Measurements from ENCODE around the gene PMF1.

The PMF1 gene, protein sequence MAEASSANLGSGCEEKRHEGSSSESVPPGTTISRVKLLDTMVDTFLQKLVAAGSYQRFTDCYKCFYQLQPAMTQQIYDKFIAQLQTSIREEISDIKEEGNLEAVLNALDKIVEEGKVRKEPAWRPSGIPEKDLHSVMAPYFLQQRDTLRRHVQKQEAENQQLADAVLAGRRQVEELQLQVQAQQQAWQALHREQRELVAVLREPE

DNA sequence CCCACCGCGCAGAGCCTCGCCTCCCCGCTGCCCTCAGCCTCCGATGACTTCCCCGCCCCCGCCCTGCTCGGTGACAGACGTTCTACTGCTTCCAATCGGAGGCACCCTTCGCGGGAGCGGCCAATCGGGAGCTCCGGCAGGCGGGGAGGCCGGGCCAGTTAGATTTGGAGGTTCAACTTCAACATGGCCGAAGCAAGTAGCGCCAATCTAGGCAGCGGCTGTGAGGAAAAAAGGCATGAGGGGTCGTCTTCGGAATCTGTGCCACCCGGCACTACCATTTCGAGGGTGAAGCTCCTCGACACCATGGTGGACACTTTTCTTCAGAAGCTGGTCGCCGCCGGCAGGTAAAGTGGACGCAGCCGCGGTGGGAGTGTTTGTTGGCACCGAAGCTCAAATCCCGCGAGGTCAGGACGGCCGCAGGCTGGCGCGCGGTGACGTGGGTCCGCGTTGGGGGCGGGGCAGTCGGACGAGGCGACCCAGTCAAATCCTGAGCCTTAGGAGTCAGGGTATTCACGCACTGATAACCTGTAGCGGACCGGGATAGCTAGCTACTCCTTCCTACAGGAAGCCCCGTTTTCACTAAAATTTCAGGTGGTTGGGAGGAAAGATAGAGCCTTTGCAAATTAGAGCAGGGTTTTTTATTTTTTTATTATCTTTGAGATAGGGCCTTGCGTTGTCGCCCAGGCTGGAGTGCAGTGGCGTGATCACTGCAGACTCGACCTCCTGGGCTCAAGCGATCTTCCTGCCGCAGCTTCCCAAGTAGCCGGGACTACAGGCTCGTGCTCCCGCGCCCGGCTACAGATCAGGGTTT is at the start of gene PMF1:
PMF1 (plus strand) TSS at position 175 of the 811 bp plus-strand sequence; CDS start at position 184, 9 bp downstream.
- peak within 1 kb of the TSS; percentile 93 for H3K27ac ChIP-seq
- DNase-seq (ENCODE audit: low spot score): peak; percentile 99
- TF ChIP-seq, protein P1, sequence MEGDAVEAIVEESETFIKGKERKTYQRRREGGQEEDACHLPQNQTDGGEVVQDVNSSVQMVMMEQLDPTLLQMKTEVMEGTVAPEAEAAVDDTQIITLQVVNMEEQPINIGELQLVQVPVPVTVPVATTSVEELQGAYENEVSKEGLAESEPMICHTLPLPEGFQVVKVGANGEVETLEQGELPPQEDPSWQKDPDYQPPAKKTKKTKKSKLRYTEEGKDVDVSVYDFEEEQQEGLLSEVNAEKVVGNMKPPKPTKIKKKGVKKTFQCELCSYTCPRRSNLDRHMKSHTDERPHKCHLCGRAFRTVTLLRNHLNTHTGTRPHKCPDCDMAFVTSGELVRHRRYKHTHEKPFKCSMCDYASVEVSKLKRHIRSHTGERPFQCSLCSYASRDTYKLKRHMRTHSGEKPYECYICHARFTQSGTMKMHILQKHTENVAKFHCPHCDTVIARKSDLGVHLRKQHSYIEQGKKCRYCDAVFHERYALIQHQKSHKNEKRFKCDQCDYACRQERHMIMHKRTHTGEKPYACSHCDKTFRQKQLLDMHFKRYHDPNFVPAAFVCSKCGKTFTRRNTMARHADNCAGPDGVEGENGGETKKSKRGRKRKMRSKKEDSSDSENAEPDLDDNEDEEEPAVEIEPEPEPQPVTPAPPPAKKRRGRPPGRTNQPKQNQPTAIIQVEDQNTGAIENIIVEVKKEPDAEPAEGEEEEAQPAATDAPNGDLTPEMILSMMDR (conservative IDR thresholded peaks at IDR 0.05; ENCODE audit: low read depth): no peak
- ChIA-PET CTCF (interaction anchor here (0.6 to 1.1 kb wide), 4 partner anchors 12 to 336 kb away, joined by 3 to 8 read pairs (median 4); no protein-coding TSS in a partner anchor), POLR2A (ENCODE audit: low non-redundant PET) (interaction anchor here (0.6 to 1.0 kb wide), 6 partner anchors 17 to 163 kb away, joined by 3 to 5 read pairs (median 4); no protein-coding TSS in a partner anchor)

DNA sequence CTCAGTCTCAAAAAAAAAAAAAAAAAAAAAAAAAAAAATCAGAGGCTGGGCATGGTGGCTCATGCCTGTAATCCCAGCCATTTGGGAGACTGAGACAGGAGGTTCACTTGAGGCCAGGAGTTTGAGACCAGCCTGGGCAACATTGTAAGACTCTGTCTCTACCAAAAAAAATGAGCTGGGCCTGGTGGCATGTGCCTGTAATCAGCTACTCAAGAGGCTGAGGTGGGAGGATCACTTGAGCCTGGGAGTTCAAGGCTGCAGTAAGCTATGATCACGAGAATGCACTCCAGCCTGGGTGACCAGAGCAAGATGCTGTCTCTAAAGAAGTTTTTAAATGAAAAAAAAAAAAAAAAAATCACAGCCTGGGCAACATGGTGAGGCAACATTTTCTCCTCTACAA is 49.1 kb upstream of the PMF1 start:
- H3K27ac ChIP-seq: no peak overlapping the region
- CTCF ChIA-PET: interaction anchor here (0.6 to 1.2 kb wide), 3 partner anchors 14 to 68 kb away, joined by 3 to 4 read pairs (median 3); no protein-coding TSS in a partner anchor
- no peak for DNase-seq (ENCODE audit: low spot score)
- TF ChIP-seq, protein P1 (conservative IDR thresholded peaks at IDR 0.05; ENCODE audit: low read depth): no peak
- POLR2A ChIA-PET (ENCODE audit: low non-redundant PET): no interaction called here

DNA sequence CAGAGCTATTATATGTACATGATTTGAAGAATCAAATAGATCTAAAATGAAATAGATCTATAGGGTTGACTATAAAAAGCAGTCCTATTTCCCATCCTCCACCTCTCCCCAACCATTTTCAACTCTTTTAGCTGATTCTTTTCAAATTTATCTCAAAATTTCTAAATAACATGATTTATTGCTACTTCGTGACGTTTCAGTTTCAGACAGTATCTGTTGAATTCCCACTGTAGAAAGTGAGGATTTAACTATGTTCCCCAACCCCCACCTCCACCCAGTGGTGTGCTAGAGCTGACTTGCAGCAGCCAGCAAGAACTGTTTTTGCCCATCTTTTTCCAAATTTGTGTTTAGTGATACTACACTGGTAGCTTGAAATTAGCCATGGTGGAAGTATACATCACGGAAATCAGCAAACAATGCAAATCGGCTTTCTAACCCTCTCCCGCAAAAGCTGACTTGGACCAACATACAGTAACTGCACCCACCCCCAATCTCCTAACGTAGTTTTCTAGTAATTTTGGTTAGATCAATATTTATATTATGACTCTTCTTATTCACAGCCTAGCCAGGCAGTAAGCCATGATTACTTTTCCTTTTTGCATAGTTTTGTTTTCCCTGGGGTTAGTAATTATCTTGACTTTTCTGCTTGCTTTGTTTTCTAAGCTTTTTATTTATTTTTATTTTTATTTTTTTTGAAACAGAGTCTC is 48.5 kb upstream of the PMF1 start:
- TF ChIP-seq, protein P1 (conservative IDR thresholded peaks at IDR 0.05; ENCODE audit: low read depth): no peak
- POLR2A ChIA-PET (ENCODE audit: low non-redundant PET): interaction anchor here (0.7 kb wide), 1 partner anchor 230 kb away, joined by 8 read pairs; no protein-coding TSS in a partner anchor
- no peak for DNase-seq (ENCODE audit: low spot score)
- H3K27ac ChIP-seq: no peak overlapping the region
- CTCF ChIA-PET: interaction anchor here (0.6 to 1.2 kb wide), 3 partner anchors 15 to 68 kb away, joined by 3 to 4 read pairs (median 3); no protein-coding TSS in a partner anchor

DNA sequence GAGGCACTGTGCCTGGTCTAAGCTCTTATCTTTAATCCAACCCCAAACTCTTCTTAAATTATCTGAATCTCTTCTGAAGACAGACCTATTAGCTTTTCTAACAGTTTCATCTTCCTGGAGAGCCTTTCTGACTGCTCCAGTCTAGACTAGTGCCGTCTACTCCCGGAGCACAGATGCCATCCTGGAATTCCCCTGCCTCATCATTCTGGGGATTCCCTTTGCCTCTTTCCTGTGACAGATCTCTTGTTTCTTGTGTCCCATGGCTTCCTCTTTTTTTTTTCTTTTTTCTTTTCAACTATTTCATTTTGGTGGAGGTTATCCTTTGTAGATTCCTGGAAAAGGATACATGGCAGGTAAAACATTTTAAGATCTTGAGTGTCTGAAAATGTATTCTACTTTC is 47.7 kb upstream of the PMF1 start:
- H3K27ac ChIP-seq: no peak overlapping the region
- ChIA-PET POLR2A (ENCODE audit: low non-redundant PET) (interaction anchor here (0.7 kb wide), 1 partner anchor 230 kb away, joined by 8 read pairs; no protein-coding TSS in a partner anchor), CTCF (no interaction called here)
- TF ChIP-seq, protein P1 (conservative IDR thresholded peaks at IDR 0.05; ENCODE audit: low read depth): no peak
- DNase-seq (ENCODE audit: low spot score): no peak

DNA sequence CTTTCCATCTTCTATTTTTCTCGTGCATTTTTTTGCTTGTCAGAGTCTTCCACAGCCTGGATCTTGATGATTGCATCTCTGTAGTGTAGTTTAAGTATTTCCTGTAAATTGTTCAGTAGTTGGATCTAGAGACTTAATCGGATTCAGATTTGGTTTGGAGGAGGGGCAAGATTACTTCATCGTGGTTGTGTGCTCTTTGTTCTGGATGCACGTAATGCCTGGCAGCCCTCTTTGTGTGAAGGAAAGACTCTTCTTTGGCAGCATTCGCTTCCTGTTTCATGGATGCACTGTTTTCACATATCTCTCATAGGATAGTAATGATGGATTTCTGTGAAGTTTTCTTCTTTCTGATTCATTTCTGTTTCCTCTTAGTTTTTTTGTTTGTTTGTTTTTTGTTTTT is 45.3 kb upstream of the PMF1 start:
- no peak overlapping the region for H3K27ac ChIP-seq
- POLR2A ChIA-PET (ENCODE audit: low non-redundant PET): no interaction called here
- CTCF ChIA-PET: interaction anchor here (0.6 to 0.7 kb wide), 2 partner anchors 12 to 323 kb away, joined by 3 to 6 read pairs; no protein-coding TSS in a partner anchor
- TF ChIP-seq, protein P1 (conservative IDR thresholded peaks at IDR 0.05; ENCODE audit: low read depth): no peak
- no peak for DNase-seq (ENCODE audit: low spot score)

Data from RWPE1 (cell line).